ENCODE data around the gene GPR107. TPM values are rescaled to one million over a fixed set of nuclear protein-coding genes. Genes with fewer than 3 reads are reported as not detected.
A peak's percentile ranks its signal among the peaks of the same experiment; 100 is the strongest.

Gene GPR107
- total RNA-seq, 1 donor from 2014 or later: 21.8 TPM

- no peak for ATAC-seq
These were observed 66.0 kb downstream of the GPR107 start for GRCh38 chr9:130119519-130120298.

GRCh38 chr9:130120299-130120587 is 66.5 kb downstream of the GPR107 start:
- DNase-seq (ENCODE audit: missing footprints) (no peak), ATAC-seq (no peak)
- intact Hi-C loops (cut with DNase I): no loop called here

More at GRCh38 chr9:130119519-130120298, 66.0 kb downstream of the GPR107 start:
- no peak for DNase-seq (ENCODE audit: missing footprints)
- intact Hi-C loops (cut with DNase I): no loop called here

- no peak for DNase-seq (ENCODE audit: missing footprints)
- intact Hi-C loops (cut with DNase I): no loop called here
- no peak for ATAC-seq
These were observed 67.1 kb downstream of the GPR107 start for GRCh38 chr9:130120832-130121231.

- intact Hi-C loops (cut with DNase I): no loop called here
- ATAC-seq: no peak
- no peak for DNase-seq (ENCODE audit: missing footprints)
These were observed 68.8 kb downstream of the GPR107 start for GRCh38 chr9:130122456-130122855.

DNA sequence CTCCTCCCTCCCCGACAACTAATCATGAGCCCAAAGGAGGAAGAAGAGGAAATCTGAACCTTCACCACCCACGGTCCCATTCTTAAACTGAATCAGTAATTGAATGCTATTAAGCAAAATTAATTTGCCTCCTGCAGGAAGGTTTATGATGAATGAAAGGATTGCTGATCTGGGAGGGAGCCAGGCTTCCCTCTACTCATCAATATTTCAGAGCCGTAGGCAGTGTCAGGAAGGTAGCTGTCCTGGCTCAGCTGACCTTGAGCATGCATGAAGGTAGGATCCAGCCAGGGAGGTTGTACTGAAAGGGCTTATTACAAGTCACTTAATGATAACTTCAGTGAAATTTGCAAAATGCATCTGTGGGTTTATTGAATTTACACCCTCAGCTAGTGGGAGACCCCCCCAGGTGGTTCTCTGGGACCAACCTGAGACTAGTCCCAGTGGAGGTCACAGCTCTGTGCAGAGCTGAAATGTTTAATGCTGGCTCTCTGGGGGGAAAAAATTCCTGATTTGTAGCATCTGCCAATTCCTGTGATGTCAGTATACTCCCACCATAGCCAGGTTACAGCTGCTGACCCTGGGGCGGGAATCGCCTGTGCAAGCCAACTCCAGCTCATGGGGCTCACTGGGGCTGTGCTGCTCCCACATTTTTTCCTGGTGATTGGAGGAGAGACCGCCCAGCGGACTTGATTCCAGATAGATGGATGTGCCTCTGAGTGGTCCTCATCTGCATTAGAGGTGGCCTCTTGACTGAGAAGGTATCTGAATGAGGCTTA is 70.6 kb downstream of the GPR107 start:
- intact Hi-C loops (cut with DNase I): no loop called here
- DNase-seq (ENCODE audit: missing footprints): no peak
- ATAC-seq: no peak

- ATAC-seq (no peak), DNase-seq (ENCODE audit: missing footprints) (no peak)
- intact Hi-C loops (cut with DNase I): no loop called here
These were observed 73.2 kb downstream of the GPR107 start for GRCh38 chr9:130126721-130127433.

DNA sequence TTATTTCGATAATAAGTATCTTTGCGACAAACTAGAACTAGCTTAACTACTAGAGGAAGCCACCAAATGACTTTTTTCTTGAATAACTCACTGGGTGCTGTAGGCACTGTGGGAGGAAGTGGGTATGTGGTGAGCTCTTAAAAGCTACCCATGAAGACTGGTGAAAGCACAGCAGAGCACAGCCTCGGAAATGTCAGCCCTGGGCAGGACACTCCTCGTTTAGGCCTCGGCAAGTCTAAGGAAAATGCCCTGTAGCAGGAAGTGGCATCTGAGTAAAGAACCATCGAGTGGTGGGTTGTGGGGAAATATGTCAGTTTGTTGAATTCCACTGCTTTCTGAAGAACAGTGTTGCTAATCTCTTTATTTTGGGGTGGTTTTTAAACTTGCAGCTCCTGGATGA is 74.5 kb downstream of the GPR107 start:
- ATAC-seq (peak; percentile 51), DNase-seq (ENCODE audit: missing footprints) (no peak)
- intact Hi-C loops (cut with DNase I): no loop called here

DNA sequence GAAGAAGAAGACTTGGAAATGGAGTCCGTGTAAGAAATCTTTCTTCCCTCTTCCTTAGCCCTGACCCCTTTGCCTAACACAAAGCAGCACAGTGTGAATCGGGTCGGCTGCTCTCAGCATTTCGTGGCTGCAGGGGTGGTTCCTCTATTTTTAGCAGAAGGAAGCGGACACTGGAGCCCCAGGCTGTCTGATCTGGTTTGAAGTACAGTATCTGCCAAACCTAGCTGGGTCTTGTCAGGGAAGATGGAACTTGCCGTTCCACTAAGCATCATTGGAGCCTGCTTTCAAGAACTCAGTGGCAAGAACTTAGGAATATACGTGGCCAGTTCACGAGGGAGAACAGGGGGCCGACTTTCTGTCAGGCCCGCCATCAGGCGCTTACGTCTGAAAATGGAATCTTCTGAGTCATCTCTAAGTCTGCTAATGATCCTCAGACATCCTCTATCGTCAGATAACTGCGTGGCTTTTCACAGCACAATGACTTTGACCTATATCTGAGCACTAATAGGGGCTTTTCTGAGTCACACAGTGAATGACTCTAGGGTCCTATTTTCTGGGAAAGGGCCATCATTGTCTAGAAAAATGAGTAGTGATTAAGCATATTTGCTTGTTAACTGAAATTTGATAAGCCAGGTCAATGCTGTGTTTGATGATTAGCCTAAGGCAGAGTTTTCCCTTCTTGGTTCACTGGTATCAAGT is 75.2 kb downstream of the GPR107 start:
- peak; percentile 85 for DNase-seq (ENCODE audit: missing footprints)
- peak; percentile 89 for ATAC-seq
- intact Hi-C loops (cut with DNase I): no loop called here

GRCh38 chr9:130129432-130130061 is 75.8 kb downstream of the GPR107 start:
- DNase-seq (ENCODE audit: missing footprints): no peak

DNA sequence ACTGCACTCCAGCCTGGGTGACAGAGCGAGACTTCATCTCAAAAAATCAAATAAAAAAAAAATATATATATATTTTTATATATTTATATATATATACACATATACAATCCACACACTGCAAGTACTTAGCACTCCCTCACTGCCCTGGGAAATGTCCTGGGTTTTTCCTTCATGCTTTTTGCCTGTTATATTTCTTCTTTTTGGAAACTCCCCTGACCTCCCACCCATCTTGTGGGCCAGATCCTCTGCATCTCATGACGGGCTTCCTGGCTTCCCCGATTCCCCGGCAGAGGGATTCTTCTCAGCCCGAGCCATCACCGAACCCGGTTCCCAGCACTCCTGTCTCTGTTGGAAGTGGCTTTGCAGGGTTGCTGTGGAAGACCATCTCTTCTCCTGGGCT is 79.0 kb downstream of the GPR107 start:
- no peak for DNase-seq (ENCODE audit: missing footprints)
- intact Hi-C loops (cut with DNase I): no loop called here

More at GRCh38 chr9:130129432-130130061, 75.8 kb downstream of the GPR107 start:
- no peak for ATAC-seq
- intact Hi-C loops (cut with DNase I): no loop called here

DNA sequence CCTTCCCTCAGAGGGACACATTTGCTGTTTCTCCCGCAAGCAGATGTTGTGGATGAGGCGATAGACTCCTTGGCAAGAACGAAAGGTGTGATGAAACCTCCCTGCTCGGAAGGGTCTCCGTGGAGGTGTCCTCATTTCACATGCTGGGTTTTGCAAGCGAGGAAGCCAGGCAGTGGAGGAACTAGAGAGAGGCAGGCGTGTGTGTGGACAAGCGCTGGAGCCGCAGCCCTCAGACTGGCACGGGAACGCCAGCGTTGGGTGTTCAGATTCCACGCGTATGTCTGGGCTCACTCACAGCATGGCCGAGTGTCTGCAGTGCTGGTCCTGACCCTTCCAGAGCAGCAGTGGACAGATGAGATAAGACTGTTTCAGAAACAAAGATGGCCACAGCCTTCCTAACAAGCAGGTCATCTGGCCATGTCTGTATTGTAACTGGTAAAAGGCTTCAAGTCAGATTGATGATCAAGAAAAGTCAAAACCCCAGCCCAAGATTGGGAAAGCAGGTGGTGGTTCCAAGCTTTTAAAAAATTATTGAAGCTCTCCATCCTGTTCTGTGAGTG is 83.5 kb downstream of the GPR107 start:
- ATAC-seq (peak; percentile 9), DNase-seq (ENCODE audit: missing footprints) (peak; percentile 72)
- intact Hi-C loops (cut with DNase I): no loop called here

More for the DNA sequence above, 79.0 kb downstream of the GPR107 start:
- ATAC-seq: no peak

- DNase-seq (ENCODE audit: missing footprints) (no peak), ATAC-seq (no peak)
- intact Hi-C loops (cut with DNase I): no loop called here
These were observed 84.0 kb downstream of the GPR107 start for GRCh38 chr9:130137641-130138081.

DNA sequence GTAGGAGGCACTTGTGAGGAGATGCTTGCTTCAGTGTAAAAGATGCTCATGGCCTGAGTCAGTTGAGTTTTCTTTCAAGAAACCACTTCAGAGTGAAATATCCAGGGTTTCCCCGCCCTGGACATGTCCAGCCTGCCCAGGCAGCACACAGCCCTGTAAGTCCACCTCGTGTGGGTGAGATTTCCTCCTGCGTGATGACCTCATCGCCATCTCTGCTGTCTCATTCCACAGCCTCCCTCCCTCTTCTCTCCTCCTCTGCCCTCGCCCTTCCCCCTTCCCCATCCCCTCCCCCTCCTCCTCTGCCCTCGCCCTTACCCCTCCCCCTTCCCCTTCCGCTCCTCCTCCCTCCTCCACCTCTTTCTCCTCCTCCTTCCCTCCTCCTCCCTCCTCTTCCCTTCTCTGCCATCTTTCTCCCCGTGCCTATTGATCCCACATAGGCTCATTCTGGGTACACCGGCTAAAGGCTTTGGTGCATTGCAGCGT is 84.5 kb downstream of the GPR107 start:
- DNase-seq (ENCODE audit: missing footprints) (no peak), ATAC-seq (peak; percentile 75)
- intact Hi-C loops (cut with DNase I): no loop called here

DNA sequence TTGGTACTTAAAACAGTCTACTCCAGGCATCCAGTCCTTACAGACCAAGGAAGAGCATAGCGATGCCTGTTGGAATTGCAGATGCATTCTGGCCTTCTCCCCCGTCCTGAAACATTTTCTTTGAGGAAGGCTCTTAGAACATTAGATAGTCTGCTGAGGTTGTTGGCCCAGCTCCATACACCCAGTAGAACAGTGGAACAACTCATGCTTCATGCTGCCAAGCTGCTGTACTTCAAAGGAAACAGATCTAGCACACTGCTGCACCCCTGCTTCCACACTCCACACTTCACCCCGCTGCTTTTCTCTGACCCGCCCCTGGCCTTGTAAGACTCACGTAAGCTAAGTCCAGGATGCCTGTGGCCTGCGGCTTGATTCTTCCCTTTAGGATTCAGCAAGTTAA is 85.1 kb downstream of the GPR107 start:
- intact Hi-C loops (cut with DNase I): no loop called here
- ATAC-seq (peak; percentile 76), DNase-seq (ENCODE audit: missing footprints) (no peak)

GRCh38 chr9:130139251-130139650 is 85.5 kb downstream of the GPR107 start:
- DNase-seq (ENCODE audit: missing footprints) (no peak), ATAC-seq (no peak)
- intact Hi-C loops (cut with DNase I): no loop called here

GRCh38 chr9:130140706-130141105 is 87.0 kb downstream of the GPR107 start:
- intact Hi-C loops (cut with DNase I): no loop called here
- ATAC-seq: no peak
- DNase-seq (ENCODE audit: missing footprints): no peak

DNA sequence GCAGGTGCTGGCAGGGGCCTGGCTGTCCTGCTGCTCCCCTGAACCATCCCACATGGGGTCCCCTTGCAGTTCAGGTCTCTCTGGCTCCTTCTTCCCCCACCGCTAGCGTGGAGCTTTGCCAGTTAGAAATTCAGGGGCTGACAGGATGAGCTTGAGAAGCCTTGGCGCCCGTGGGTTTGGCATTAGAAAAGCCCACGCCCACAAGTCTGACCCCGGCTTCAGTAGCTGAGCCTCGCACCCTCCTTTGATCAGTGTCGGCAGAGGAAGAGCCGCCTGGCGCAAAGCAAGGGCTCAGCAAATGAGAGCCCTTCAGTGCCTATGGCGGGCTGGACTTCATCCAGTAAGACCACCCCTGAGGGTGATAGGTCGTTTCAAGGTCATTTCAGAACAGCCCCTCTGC is 88.3 kb downstream of the GPR107 start:
- intact Hi-C loops (cut with DNase I): no loop called here
- ATAC-seq (no peak), DNase-seq (ENCODE audit: missing footprints) (no peak)

- DNase-seq (ENCODE audit: missing footprints) (no peak), ATAC-seq (no peak)
- intact Hi-C loops (cut with DNase I): no loop called here
These were observed 88.9 kb downstream of the GPR107 start for GRCh38 chr9:130142641-130143040.
